Limb (tissue), 2 donors: ENCODE results near the gene METTL26.
A peak's percentile ranks its signal among the peaks of the same experiment; 100 is the strongest.

Experiments
- DNase-seq, 2 donors: peaks; one replicate each; pipeline ENCODE4 v3.0.0-alpha.2; 2016; ENCODE audit errors: extremely low spot score in 2 of 2

Gene METTL26

DNA sequence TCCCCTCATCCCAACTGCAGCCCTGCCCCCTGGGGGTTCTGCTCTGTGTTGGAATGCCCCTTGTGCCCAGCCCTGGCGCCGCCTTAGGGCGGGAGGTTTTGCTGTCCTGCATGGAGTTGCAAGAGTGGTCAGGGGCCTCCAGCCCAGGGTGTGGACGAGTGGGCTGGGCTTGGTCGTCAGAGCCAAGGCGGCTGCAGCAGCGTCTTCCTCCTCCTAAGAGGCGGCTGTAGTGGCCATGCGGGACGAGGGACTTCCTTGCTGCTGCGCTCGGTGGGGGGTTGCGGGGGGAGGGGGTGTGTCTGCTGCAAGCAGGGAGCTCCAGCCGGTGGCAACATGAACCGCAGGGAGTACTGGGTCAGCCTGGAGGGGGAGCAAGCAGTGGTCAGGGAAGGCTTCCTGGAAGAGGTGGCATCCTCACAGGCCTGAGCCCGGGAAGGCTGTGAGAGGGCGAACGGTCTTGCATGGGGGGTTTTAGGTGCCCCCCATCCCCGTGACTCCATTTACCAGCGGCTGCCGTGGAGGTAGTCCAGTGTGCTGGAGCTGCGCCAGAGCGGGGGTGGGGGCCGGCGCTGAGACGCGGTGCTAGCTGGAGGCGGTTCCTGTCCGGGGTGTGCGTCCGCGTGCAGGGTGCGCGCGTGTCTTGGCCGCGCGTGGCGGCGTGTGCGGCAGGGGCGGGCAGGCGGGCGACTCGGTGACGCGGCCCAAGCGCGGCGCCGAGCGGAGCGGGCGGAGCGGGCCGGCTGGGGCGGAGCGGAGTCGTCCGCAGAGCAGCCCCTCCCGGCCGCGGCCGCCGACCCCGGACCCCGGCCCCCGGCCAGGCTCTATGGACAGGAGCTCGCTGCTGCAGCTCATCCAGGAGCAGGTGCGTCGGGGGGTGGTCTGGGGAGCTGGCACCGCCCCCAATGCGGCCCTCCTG is 39.1 kb upstream of the METTL26 start, which contains the start of gene RHBDL1:
Gene RHBDL1, plus strand, starts transcription at position 704 of the 916 bp plus-strand sequence. Its CDS starts 120 bp downstream, at position 824.
- no peak for DNase-seq

DNA sequence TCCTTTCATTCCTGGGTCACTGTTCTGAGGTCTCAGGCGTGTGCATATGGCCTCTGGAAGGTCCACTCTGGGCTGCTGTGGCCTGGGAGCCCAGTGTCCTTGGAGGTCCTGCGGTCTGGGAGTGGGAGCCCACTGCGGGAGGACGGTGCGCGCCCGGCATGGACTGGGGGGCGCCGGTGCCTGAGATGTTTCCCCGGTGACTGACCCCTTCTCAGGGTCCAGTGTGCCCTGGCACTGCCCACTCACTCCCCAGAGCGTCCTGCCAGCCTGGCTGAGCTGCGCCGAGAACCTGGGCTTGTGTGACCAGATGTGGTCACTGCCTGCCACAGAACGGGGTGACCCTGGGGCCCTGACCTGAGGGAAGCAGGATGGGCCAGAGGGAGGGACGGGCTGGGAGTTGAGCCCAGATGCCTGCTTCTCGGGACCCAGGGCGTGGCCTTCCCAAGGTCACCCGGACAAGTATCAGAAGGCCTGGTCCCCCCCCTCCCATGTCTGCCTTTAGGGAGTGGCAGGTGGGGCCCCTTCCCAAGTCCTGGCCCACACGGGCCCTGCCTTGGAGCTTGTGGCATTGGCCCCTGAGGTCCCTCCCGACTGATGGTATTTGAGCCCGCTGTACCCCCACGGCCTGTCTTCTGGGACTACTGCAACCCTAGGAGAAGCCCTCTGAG is 38.2 kb upstream of the METTL26 start:
- DNase-seq, result no peak

DNA sequence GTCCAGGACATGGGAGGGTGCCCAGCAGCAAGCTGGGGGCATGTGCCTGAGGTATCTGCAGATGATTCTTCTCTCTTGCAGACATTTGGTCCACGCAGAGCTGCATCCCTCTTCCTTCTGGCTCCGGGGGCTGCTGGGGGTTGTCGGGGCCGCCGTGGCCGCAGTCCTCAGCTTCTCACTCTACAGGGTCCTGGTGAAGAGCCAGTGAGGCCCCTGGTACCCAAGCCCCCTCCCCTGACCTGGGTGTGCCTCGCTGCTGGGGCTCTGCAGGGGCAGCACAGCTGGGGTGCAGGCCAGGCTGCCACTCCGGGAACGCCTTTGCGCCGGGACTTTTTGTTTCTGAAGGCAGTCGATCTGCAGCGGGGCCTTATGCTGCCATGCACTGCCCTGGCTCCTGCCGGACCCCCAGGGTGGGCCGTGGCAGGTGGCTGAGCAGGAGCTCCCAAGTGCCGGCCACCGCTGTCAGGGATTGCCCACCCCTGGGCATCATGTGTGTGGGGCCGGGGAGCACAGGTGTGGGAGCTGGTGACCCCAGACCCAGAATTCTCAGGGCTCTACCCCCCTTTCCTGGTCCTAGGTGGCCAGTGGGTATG is 37.4 kb upstream of the METTL26 start:
- DNase-seq, result no peak

DNA sequence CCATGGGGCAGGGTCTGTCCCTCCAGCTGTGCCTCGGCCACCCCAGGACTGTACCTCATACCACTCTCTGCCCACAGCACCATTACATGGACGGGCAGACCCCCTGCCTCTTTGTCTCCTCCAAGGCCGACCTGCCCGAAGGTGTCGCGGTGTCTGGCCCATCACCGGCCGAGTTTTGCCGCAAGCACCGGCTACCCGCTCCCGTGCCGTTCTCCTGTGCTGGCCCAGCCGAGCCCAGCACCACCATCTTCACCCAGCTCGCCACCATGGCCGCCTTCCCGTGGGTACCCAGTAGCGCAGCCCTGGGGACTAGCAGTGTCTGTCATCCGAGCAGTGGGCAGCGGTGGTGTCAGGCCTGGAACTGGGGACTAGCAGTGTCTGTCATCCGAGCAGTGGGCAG is 36.7 kb upstream of the METTL26 start:
- DNase-seq, result no peak

DNA sequence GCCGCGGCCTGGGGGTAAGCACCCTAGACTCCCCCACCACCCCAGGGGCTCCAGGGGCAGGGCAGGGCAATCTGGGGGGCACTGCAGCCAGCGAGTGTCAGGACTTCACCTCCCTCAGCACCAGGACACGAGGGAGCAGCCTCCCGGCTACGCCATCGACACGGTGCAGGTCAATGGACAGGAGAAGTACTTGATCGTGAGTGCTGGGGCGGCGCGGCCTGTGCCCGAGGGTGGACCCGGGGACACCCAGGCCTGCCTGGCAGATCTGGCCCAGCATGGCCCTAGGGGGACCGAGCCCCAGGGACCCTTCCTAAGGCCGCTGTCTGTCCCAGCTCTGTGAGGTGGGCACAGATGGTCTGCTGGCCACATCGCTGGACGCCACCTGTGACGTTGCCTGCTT is 36.3 kb upstream of the METTL26 start:
- no peak for DNase-seq

DNA sequence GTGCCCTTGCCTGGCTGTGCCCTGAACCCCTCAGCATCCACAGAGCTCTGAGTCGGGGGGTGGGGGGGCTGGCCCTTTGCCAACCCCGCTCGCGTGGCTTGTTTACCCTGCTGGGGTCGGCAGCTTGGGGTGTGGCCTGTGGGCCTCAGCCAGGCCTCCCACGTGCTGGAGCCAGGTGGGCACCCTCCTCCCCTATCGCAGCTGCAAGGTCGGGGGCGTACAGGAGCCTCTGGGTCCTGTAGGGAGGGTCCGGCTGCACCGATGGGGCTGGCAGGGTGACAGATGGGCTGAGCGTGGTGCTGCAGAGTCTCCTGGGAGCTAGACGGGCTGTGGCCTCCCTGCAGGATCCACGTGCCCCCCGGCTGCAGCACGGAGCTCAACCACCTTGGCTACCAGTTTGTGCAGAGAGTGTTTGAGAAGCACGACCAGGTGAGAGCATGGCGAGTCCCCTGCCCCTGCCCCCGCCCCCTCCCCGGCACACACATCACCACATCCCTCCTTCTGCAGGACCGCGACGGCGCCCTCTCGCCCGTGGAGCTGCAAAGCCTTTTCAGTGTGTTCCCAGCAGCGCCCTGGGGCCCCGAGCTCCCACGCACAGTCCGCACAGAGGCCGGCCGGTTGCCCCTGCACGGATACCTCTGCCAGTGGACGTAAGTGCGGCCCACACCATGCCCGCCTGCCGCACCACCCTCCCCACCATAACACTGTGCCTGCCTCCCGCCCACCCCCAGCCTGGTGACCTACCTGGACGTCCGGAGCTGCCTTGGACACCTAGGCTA is 35.4 kb upstream of the METTL26 start:
- no peak for DNase-seq

DNA sequence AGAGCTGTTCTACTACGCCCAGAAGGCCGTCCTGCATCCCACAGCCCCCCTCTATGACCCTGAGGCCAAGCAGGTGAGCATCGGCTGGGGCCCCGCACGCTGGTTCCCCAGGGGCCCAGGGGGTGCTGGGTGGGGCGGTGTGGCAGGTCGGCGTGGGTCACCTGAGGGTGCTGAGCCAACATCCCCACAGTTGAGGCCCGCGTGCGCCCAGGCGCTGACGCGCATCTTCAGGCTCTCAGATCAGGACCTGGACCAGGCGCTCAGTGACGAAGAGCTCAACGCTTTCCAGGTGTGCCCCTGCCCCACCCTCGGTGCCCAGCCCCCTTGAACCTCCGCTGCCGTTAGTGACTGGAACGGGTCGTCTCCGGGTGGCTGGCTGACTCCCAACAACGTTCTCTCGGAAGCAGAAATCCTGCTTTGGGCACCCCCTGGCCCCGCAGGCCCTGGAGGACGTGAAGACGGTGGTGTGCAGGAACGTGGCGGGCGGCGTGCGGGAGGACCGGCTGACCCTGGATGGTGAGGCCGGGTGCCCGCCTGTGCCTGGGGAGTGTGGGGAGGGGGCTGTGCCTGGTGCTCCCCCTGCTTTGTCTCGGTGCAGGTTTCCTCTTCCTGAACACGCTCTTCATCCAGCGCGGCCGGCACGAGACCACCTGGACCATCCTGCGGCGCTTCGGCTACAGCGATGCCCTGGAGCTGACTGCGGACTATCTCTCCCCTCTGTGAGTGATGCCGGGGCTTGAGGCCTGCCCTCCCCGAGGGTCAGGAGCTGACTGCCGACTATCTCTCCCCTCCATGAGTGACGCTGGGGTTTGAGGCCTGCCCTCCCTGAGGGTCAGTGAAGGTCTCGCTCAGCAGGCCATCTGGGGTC is 34.6 kb upstream of the METTL26 start:
- DNase-seq, result no peak

DNA sequence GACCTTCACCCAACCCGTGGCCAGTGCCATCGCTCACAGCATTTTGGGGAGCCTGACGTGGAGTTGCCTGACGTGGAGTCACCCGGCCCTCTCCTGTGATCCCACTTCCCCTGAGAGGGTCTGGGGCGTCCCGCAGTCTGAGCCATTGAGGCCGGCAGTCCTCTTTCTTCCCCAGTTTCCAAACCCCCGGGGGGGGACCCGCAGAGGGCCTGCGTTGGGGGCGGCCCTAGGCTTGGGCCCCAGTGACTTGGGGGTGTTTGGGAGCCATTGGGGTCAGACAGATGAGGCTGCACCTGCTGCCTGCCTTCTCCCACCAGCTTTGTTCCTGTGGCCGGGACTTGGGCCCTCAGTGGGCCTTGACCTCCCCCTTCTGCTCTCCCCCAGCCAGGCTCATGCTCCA is 33.6 kb upstream of the METTL26 start:
- DNase-seq, result no peak

DNA sequence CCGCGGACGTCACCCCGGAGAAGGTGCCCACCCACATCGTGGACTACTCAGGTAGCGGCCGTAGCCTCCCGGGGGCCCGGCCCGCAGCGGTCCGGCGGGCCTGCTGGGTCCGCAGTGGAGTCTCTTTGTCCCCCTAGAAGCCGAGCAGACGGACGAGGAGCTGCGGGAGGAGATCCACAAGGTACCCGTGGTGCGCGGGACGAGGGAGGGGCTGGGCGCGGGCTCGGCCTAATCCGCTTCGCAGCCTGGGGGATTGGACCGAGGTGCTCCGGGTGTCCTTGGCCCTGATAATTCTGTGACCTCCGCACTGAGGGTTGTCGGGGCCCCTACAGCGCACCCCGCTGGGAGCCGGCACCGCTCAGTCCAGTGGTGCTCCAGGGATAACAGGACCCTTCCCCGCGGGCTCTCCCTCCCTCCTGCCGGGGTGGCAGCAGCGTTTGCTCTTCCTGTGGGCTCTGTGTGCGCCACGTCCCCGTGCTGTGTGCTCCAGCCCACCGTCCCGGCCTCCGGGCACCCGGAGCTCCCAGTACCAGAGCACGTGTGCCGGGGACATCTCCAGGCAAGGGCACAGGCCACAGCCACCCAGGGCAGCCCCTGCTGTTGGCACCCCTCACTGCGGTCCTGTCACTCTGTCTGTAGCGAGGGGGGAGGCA is 32.5 kb upstream of the METTL26 start:
- DNase-seq, result no peak

DNA sequence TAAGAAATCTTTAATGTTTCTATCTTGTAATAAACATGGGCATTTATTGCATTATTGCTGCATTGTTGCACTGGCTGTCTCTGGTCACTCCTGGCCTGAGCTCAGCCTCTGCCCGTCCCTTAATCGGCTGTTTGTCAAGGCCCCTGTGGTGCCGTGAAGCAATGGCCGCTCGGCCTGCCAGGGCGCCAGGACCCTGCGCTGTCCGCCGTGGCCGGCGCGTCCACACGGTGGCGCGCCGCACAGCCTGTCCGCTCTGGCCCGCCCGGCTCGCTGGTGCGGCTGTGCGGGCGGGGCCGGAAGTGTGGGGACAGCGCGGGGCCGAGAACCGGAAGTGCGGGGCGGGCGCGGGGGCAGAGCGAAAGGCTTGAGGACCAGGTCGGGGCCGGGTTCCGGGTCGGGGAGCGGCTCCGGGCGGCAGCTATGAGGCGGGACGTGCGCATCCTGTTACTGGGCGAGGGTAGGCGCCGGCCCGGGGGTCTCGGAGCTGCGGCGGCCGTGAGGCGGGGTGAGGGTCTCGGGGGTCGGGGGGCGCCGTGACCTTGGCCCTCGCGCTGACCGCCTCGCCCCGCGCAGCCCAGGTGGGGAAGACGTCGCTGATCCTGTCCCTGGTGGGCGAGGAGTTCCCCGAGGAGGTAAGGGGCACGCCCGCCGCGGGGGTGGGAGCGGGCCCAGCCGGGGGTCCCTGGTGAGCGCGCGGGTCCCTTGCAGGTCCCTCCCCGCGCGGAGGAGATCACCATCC is 31.8 kb upstream of the METTL26 start, which contains the start of gene RHOT2:
Gene RHOT2, plus strand, starts transcription at position 353 of the 739 bp plus-strand sequence. Its CDS starts 68 bp downstream, at position 421.
- DNase-seq, result peak; percentile 92 to 96

DNA sequence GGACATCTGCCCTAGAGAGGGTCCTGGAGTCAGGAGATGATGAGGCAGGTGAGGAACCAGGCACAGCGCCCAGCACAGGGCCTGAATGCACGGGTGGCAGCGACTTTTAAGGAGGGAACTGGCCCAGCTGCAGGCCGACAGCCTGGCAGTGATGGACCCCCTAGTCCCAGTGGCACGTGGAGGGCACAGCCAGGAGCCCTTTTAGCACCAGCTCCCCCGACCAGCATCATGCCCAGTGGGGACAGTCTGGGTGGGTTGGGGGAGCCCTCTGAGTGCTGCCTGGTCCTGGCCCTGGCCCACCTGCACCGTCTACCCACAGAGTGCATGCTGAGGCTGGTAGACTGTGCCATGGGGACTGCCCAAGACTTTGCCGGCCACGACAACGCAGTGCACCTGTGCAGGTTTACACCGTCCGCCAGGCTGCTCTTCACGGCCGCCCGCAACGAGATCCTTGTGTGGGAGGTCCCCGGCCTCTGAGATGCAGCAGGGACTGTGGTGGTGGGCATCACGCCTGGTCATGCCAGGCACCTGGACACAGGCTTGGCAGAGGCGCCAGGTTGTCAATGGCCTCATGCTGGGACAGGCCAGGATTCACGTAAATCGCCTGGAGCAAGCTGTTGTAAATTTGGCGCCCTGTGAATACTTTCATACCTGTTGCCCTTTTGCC is 31.1 kb upstream of the METTL26 start:
- no peak for DNase-seq

DNA sequence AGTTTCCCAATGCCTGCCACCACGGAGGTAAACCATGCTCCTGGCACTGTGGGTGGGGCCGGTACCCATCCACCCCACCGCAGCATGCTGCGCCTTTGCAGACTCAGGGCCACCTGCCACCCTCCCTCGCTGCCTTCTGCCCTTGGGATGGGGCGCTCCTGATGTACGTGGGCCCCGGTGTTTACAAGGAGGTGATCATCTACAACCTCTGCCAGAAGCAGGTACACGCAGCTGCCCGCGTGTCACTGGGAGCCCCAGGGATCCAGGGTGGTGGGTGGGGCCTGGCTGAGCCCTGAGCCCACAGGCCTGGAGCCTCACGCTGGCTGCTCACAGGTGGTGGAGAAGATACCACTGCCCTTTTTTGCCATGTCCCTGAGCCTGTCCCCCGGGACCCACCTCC is 30.5 kb upstream of the METTL26 start:
- no peak for DNase-seq

DNA sequence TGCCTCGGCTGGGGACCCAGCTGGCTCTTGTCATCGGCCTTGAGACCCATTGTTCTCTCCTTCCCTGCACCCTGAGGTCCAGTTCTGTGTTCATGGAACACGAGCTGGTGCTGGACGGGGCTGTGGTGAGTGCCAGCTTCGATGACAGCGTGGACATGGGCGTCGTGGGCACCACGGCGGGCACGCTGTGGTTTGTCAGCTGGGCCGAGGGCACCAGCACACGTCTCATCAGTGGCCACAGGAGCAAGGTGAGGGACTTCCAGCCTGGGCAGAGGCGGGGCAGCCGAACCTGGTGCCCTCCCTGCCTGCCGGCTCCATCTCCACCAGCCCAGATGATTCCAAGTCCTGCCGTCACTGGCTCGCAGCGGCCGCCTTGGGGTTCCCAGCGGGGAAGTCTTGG is 26.5 kb upstream of the METTL26 start:
- no peak for DNase-seq

DNA sequence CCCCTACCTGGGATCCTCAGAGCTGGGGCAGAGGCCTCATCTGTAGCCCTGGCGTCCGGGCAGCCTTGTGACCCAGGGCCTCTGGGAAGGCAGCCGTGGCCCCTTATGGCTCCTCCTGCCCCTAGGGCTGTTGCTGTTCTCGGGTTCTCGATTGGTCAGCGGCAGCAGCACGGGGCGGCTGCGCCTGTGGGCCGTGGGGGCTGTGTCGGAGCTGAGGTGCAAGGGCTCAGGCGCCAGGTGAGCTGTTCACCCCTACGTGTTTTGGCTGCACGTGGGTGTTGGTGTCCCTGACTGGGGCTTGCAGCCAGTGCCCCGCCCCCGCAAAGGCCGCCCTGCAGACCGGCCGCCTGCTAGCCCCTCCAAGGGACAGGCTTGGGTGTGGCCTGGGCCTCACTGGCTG is 26.0 kb upstream of the METTL26 start:
- DNase-seq, result no peak

DNA sequence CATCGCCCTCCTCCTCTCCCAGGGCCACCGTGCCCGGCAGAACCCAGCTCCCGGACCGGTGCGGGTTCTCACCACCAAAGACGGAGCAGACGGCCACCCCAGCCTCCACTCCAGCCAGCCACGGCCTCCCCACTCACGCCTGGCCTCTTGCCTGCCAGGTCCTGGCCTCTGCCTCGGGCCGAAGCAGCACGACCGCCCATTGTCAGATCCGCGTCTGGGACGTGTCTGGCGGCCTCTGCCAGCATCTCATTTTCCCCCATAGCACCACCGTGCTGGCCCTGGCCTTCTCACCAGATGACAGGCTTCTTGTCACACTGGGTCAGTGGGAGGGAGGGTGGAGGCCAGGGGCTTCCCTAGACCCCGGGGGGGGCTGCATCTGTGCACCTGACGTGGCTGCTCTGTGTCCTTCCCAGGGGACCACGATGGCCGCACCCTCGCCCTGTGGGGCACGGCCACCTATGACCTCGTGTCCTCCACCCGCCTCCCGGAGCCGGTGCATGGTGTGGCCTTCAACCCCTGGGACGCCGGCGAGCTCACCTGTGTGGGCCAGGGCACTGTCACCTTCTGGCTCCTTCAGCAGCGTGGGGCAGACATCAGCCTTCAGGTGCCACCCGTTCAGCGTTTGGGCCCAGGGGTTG is 25.2 kb upstream of the METTL26 start:
- DNase-seq, result no peak

DNA sequence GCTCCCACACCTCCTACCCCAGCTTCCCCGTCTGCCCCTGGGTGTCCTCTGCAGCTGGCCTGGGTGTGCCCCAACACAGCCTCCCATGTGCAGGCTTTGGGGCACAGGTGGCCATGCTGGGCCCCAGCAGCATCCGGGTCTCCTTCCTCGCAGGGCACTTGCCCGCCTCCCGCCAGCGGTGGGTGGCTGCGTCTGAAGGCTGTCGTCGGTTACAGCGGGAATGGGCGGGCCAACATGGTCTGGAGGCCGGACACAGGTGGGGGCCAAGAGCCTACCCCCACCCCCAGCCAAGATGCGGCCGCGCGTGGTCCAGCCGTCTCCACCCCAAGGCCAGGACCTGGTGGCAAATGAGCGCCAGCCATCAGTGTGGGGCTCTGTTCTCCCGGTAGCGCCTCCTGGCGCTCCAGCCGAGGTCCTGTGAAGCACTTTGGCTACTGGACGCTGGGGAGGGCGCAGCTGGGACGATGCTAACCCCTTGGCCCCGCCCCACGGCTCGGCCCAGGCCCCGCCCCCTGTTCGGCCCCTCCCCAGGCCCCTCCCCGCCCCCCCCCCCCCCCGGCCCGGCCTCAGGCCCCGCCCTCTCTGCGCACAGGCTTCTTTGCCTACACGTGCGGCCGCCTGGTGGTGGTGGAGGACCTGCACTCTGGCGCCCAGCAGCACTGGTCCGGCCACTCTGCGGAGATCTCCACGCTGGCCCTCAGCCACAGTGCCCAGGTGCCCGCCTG is 24.5 kb upstream of the METTL26 start:
- DNase-seq, result peak; percentile 48 to 87

DNA sequence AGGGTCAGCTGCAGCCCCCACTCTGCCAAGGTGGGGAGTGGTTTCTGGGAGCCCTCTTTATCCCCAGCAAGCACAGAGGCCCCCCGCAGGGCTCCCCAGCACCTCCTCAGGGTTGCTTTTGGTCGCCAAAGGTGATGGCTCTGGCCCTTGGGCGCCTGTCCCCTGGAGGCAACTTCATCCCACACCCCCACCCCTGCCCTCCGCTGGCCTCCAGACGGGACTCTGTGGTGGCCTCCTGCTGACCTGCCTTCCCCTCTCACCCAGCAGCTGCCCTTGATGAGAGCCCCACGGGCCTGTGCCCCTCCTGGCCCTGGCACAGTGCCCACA is 24.0 kb upstream of the METTL26 start:
- DNase-seq, result no peak

DNA sequence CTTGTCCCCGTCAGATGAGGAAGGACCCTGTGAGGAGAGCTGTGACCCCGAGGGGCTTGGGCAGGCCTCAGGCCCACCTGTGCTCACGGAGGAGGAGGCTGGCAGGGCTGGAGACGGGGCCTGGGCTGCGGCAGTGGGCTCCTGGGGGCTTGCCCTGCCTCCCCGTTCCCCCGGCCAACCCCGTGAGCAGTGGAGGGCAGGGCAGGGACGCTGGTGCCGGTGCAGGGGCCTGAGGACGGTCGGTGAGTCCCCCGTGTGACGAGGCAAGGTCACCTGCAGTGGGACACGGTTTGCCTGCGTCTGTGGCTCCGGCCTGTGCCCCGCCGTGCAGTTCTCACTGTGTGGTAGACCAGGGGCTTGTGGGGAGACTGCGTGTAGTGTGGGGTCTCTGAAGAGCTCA is 23.5 kb upstream of the METTL26 start:
- no peak for DNase-seq
